KOPT-K1 (cell line): ENCODE results near the gene ITGA1.
A peak's percentile ranks its signal among the peaks of the same experiment; 100 is the strongest.

ENCODE experiments used
- H3K27ac ChIP-seq: fragments of 200-600 bp; sonication (generic); 2 replicates; pipeline ENCODE4 v1.5.1; 2016; ENCODE audit warnings: antibody characterized with exemption, mild to moderate bottlenecking, low read depth, low read length; ENCODE audit not compliant: poor library complexity, severe bottlenecking
- H3K36me3 ChIP-seq: fragments of 200-600 bp; sonication (generic); 2 replicates; pipeline ENCODE4 v1.5.1; 2017; ENCODE audit warnings: antibody characterized with exemption, mild to moderate bottlenecking, low read length, moderate library complexity; ENCODE audit not compliant: insufficient read depth
- H3K9me3 ChIP-seq: fragments of 200-600 bp; sonication (generic); 2 replicates; pipeline ENCODE4 v1.5.1; 2017; ENCODE audit warnings: antibody characterized with exemption, low read length, mild to moderate bottlenecking; ENCODE audit not compliant: insufficient read depth, poor library complexity, severe bottlenecking

The ITGA1 gene

GRCh38 chr5:52784737-52785136, 3.0 kb upstream of the ITGA1 start:
- H3K9me3 ChIP-seq: no peaks in the 10 kb centered on the region
- no peaks in the 10 kb centered on the region for H3K36me3 ChIP-seq
- H3K27ac ChIP-seq: no peak overlapping the region

- H3K27ac ChIP-seq: no peak overlapping the region
- H3K9me3 ChIP-seq: no peaks in the 10 kb centered on the region
- no peaks in the 10 kb centered on the region for H3K36me3 ChIP-seq
These were observed 1.3 kb upstream of the ITGA1 start for GRCh38 chr5:52786391-52786790.

- Histone ChIP-seq H3K27ac (peak overlapping the region; percentile 78), H3K9me3 (no peaks in the 10 kb centered on the region), H3K36me3 (no peaks in the 10 kb centered on the region)
These were observed 642 bp upstream of the ITGA1 start for GRCh38 chr5:52786949-52787599.

GRCh38 chr5:52788505-52788821, 747 bp downstream of the ITGA1 start:
- H3K27ac ChIP-seq: peak overlapping the region; percentile 78
- no peaks in the 10 kb centered on the region for H3K9me3 ChIP-seq
- H3K36me3 ChIP-seq: no peaks in the 10 kb centered on the region

- Histone ChIP-seq H3K36me3 (no peaks in the 10 kb centered on the region), H3K27ac (peak overlapping the region; percentile 78)
These were observed 1.7 kb downstream of the ITGA1 start for GRCh38 chr5:52789378-52789777.

GRCh38 chr5:52789851-52790250, 2.1 kb downstream of the ITGA1 start:
- H3K9me3 ChIP-seq: no peaks in the 10 kb centered on the region
- peak overlapping the region; percentile 78 for H3K27ac ChIP-seq
- H3K36me3 ChIP-seq: no peaks in the 10 kb centered on the region

More at GRCh38 chr5:52789378-52789777, 1.7 kb downstream of the ITGA1 start:
- no peaks in the 10 kb centered on the region for H3K9me3 ChIP-seq

GRCh38 chr5:52791366-52791765, 3.6 kb downstream of the ITGA1 start:
- Histone ChIP-seq H3K9me3 (no peaks in the 10 kb centered on the region), H3K36me3 (no peaks in the 10 kb centered on the region), H3K27ac (peak overlapping the region; percentile 78)

GRCh38 chr5:52794519-52794918, 6.8 kb downstream of the ITGA1 start:
- H3K36me3 ChIP-seq: no peaks in the 10 kb centered on the region
- no peak overlapping the region for H3K27ac ChIP-seq
- no peaks in the 10 kb centered on the region for H3K9me3 ChIP-seq

- H3K27ac ChIP-seq: no peak overlapping the region
These were observed 8.3 kb downstream of the ITGA1 start for GRCh38 chr5:52796031-52796430.

GRCh38 chr5:52796516-52797103, 8.9 kb downstream of the ITGA1 start:
- Histone ChIP-seq H3K9me3 (no peaks in the 10 kb centered on the region), H3K27ac (no peak overlapping the region), H3K36me3 (peaks cover 10% of the 10 kb centered on the region)

More at GRCh38 chr5:52796031-52796430, 8.3 kb downstream of the ITGA1 start:
- 0 out of 2 replicates have a peak, but pooled peaks cover 4% of the 10 kb centered on the region for H3K36me3 ChIP-seq
- H3K9me3 ChIP-seq: no peaks in the 10 kb centered on the region

- H3K9me3 ChIP-seq: no peaks in the 10 kb centered on the region
- peak overlapping the region; percentile 86 for H3K27ac ChIP-seq
- H3K36me3 ChIP-seq: peaks cover 32% of the 10 kb centered on the region
These were observed 11.2 kb downstream of the ITGA1 start for GRCh38 chr5:52798938-52799337.

- Histone ChIP-seq H3K27ac (peak overlapping the region; percentile 86), H3K9me3 (no peaks in the 10 kb centered on the region), H3K36me3 (peaks cover 38% of the 10 kb centered on the region)
These were observed 11.8 kb downstream of the ITGA1 start for GRCh38 chr5:52799358-52799982.

- Histone ChIP-seq H3K27ac (peak overlapping the region; percentile 86), H3K9me3 (no peaks in the 10 kb centered on the region), H3K36me3 (peaks cover 43% of the 10 kb centered on the region)
These were observed 12.3 kb downstream of the ITGA1 start for GRCh38 chr5:52799983-52800393.

- peaks cover 49% of the 10 kb centered on the region for H3K36me3 ChIP-seq
- peak overlapping the region; percentile 86 for H3K27ac ChIP-seq
- no peaks in the 10 kb centered on the region for H3K9me3 ChIP-seq
These were observed 12.9 kb downstream of the ITGA1 start for GRCh38 chr5:52800394-52801213.

GRCh38 chr5:52801329-52801728, 13.6 kb downstream of the ITGA1 start:
- peak overlapping the region; percentile 86 for H3K27ac ChIP-seq
- peaks cover 56% of the 10 kb centered on the region for H3K36me3 ChIP-seq
- no peaks in the 10 kb centered on the region for H3K9me3 ChIP-seq
